ENCODE measurements around the gene CCNL2.

GRCh38 chr1:1395166-1395565, 4.0 kb downstream of the CCNL2 start:
- no peak for TF ChIP-seq POLR2A (IDR thresholded peaks at IDR 0.05)
- TF ChIP-seq CTCF (IDR thresholded peaks at IDR 0.05): no peak

Data from right lobe of liver (tissue), 4 donors.